Upper lobe of left lung (tissue), 4 donors: ENCODE results near the gene SATL1.

Source experiments
- CTCF ChIP-seq, 6 experiments: fragments of 450-650 bp in 4 of 6; fragments of 200-600 bp in 2 of 6; sonication (generic) in 2 of 6; IDR thresholded peaks; one replicate each; pipeline ENCODE4 v1.5.1; 2016 to 2019; ENCODE audit warnings: antibody characterized with exemption in 6 of 6
- EP300 ChIP-seq, 4 donors: sonication (generic); formaldehyde crosslinking; IDR thresholded peaks; one replicate each; pipeline ENCODE4 v1.5.1; 2017; ENCODE audit warnings: antibody characterized with exemption in 4 of 4, control low read depth in 2 of 4
- POLR2A ChIP-seq, 4 donors: fragments of 450-650 bp; IDR thresholded peaks; one replicate each; pipeline ENCODE4 v1.5.1; 2016 to 2017; ENCODE audit warnings: antibody characterized with exemption in 4 of 4, mild to moderate bottlenecking in 2 of 4
- POLR2AphosphoS5 ChIP-seq, 2 donors: sonication (generic); formaldehyde crosslinking; IDR thresholded peaks; one replicate each; pipeline ENCODE4 v1.5.1; 2017; ENCODE audit warnings: antibody characterized with exemption in 2 of 2

GRCh38 chrX:85203461-85203970, 40.1 kb downstream of the SATL1 start:
- no peak for TF ChIP-seq POLR2A (IDR thresholded peaks at IDR 0.05)
- TF ChIP-seq CTCF (IDR thresholded peaks at IDR 0.05) = no peak
- TF ChIP-seq POLR2AphosphoS5 (IDR thresholded peaks at IDR 0.05) = no peak
- TF ChIP-seq EP300 (IDR thresholded peaks at IDR 0.05) = no peak
